Measurements from ENCODE around the gene RPL5.
"Not testable (repeated sequence)": the region's sequence is repeated elsewhere in the genome, so short reads cannot be mapped to it uniquely, and the experiment has no call there.

The RPL5 gene

GRCh38 chr1:92831762-92832536, at the start of gene RPL5:
Gene RPL5 (plus strand): TSS chr1:92832040. CDS start chr1:92832115, 75 bp downstream.
- peak; percentile 92 to 96 (median 93) for DNase-seq (ENCODE audit: low read depth in 3 of 3)

GRCh38 chr1:92783550-92783949, 48.3 kb upstream of the RPL5 start:
- not testable (repeated sequence) for DNase-seq (ENCODE audit: low read depth in 3 of 3)

GRCh38 chr1:92784021-92784638, 47.7 kb upstream of the RPL5 start:
- DNase-seq (ENCODE audit: low read depth in 3 of 3), result peak in 1 of 3 experiments; percentile 6

GRCh38 chr1:92784639-92785500, 47.0 kb upstream of the RPL5 start, which contains the start of gene EVI5:
Gene EVI5 (minus strand): TSS chr1:92785108. CDS start chr1:92736546, 48,562 bp downstream.
- DNase-seq (ENCODE audit: low read depth in 3 of 3), result peak; percentile 19 to 56 (median 36)

GRCh38 chr1:92786111-92786901, 45.5 kb upstream of the RPL5 start:
- no peak for DNase-seq (ENCODE audit: low read depth in 3 of 3)

- no peak for DNase-seq (ENCODE audit: low read depth in 3 of 3)
Measured at GRCh38 chr1:92790081-92790480, 41.8 kb upstream of the RPL5 start.

GRCh38 chr1:92790867-92791266, 41.0 kb upstream of the RPL5 start:
- DNase-seq (ENCODE audit: low read depth in 3 of 3), result no peak

GRCh38 chr1:92791487-92792066, 40.3 kb upstream of the RPL5 start:
- no peak for DNase-seq (ENCODE audit: low read depth in 3 of 3)

- DNase-seq (ENCODE audit: low read depth in 3 of 3), result no peak
Measured at GRCh38 chr1:92792340-92792782, 39.5 kb upstream of the RPL5 start.

GRCh38 chr1:92795166-92795565, 36.7 kb upstream of the RPL5 start:
- DNase-seq (ENCODE audit: low read depth in 3 of 3), result no peak

GRCh38 chr1:92797297-92797696, 34.5 kb upstream of the RPL5 start:
- DNase-seq (ENCODE audit: low read depth in 3 of 3), result no peak

GRCh38 chr1:92797961-92798360, 33.9 kb upstream of the RPL5 start:
- no peak for DNase-seq (ENCODE audit: low read depth in 3 of 3)

GRCh38 chr1:92803140-92803887, 28.5 kb upstream of the RPL5 start:
- DNase-seq (ENCODE audit: low read depth in 3 of 3), result no peak

- DNase-seq (ENCODE audit: low read depth in 3 of 3), result no peak
Measured at GRCh38 chr1:92804721-92805201, 27.1 kb upstream of the RPL5 start.

- DNase-seq (ENCODE audit: low read depth in 3 of 3), result no peak
Measured at GRCh38 chr1:92805216-92805615, 26.6 kb upstream of the RPL5 start.

GRCh38 chr1:92808381-92808780, 23.5 kb upstream of the RPL5 start:
- DNase-seq (ENCODE audit: low read depth in 3 of 3), result no peak

GRCh38 chr1:92816732-92817131, 15.1 kb upstream of the RPL5 start:
- DNase-seq (ENCODE audit: low read depth in 3 of 3), result no peak

- DNase-seq (ENCODE audit: low read depth in 3 of 3), result no peak
Measured at GRCh38 chr1:92817137-92817697, 14.6 kb upstream of the RPL5 start.

- no peak for DNase-seq (ENCODE audit: low read depth in 3 of 3)
Measured at GRCh38 chr1:92817986-92818764, 13.7 kb upstream of the RPL5 start.
